NCI-H82 treated with DMSO at 0.1 percent for 48 hours (cell line): ENCODE results near the gene B3GALT6.
A peak's percentile ranks its signal among the peaks of the same experiment; 100 is the strongest.

Source experiments
- DNase-seq: peaks from one replicate; lab custom pipeline; 2025; ENCODE audit not compliant: unreplicated experiment; lab: John Stamatoyannopoulos, UW

Gene B3GALT6

GRCh38 chr1:1230656-1231399 lies 1.2 kb upstream of the B3GALT6 start:
- no peak for DNase-seq

GRCh38 chr1:1231400-1232207 lies 433 bp upstream of the B3GALT6 start, which contains the start of gene SDF4:
Gene SDF4, minus strand, starts transcription at chr1:1232001. Its CDS starts 3,229 bp downstream, at chr1:1228772.
- peak; percentile 83 for DNase-seq

- DNase-seq: no peak
These were observed 944 bp downstream of the B3GALT6 start for GRCh38 chr1:1232796-1233566.

- no peak for DNase-seq
These were observed 1.5 kb downstream of the B3GALT6 start for GRCh38 chr1:1233567-1233892.

GRCh38 chr1:1234180-1234808 lies 2.3 kb downstream of the B3GALT6 start:
- no peak for DNase-seq

- DNase-seq: no peak
These were observed 3.1 kb downstream of the B3GALT6 start for GRCh38 chr1:1235016-1235744.

- no peak for DNase-seq
These were observed 4.2 kb downstream of the B3GALT6 start for GRCh38 chr1:1236176-1236763.

GRCh38 chr1:1236945-1237873 lies 5.2 kb downstream of the B3GALT6 start:
- no peak for DNase-seq

GRCh38 chr1:1237874-1238701 lies 6.1 kb downstream of the B3GALT6 start:
- DNase-seq: no peak

- no peak for DNase-seq
These were observed 6.7 kb downstream of the B3GALT6 start for GRCh38 chr1:1238702-1239178.

GRCh38 chr1:1239227-1239613 lies 7.2 kb downstream of the B3GALT6 start:
- DNase-seq: no peak

GRCh38 chr1:1239614-1240347 lies 7.7 kb downstream of the B3GALT6 start:
- DNase-seq: no peak

- no peak for DNase-seq
These were observed 8.3 kb downstream of the B3GALT6 start for GRCh38 chr1:1240348-1240732.

GRCh38 chr1:1240822-1241587 lies 9.0 kb downstream of the B3GALT6 start:
- no peak for DNase-seq

- DNase-seq: no peak
These were observed 9.7 kb downstream of the B3GALT6 start for GRCh38 chr1:1241588-1242219.
